CD4-positive, alpha-beta T cell treated with Interleukin-4 for 1 hour (primary cell): Measurements from ENCODE around the gene DRD4.
"Not testable (repeated sequence)": the region's sequence is repeated elsewhere in the genome, so short reads cannot be mapped to it uniquely, and the experiment has no call there.

Experiments
- DNase-seq, 2 donors: peaks; one replicate each; pipeline ENCODE4 v3.0.0-alpha.2; 2020 to 2022

The DRD4 gene

DNA sequence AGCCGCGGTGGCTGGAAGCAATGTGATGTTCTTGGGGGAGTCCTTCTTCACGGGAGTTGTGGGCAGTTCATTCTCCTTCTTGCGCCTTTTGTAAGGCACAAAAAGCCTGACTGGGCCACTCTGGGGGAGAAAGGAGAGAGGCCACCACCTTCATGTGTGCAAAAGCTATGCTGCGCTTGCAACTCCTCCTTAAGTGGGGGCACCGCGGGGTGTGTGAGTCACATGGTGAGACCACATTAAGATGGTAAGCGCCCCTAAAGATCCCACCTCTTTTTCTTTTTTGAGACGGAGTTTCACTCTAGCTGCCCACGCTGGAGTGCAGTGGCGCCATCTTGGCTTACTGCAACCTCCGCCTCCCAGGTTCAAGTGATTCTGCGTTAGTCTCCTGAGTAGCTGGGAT is 43.9 kb downstream of the DRD4 start:
- DNase-seq: no peak

- no peak for DNase-seq
Measured at GRCh38 chr11:686451-687243, 49.6 kb downstream of the DRD4 start.

DNA sequence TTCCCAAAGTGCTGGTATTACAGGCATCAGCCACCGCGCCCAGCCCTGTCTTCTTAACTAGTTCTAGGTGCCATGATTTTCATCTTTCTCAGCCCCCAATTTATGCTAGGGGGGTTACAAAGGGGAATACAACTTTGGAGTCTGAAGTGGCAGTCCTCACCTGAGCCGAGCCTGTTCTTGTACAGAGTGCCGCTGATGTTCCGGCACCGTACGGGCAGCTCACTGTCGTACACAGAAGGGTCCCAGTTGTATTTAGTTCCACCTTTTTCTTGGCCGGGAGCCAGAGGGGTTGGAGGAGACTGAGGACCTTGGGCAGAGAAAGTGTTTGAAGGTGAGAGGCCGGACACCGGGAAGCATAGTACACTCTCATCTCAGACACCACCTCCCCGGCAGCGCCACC is 50.7 kb downstream of the DRD4 start:
- no peak for DNase-seq

- DNase-seq: no peak
Measured at GRCh38 chr11:688681-689080, 51.6 kb downstream of the DRD4 start.

- DNase-seq: no peak
Measured at GRCh38 chr11:689625-690024, 52.6 kb downstream of the DRD4 start.

GRCh38 chr11:690244-690643 is 53.2 kb downstream of the DRD4 start:
- DNase-seq: not testable (repeated sequence)
